DMS53 (cell line): ENCODE results near the gene SLC35F4.
A peak's percentile ranks its signal among the peaks of the same experiment; 100 is the strongest.

Experiments
- DNase-seq: peaks from one replicate; lab custom pipeline; 2025; lab: John Stamatoyannopoulos, UW

Gene SLC35F4

GRCh38 chr14:57612946-57613345 lies 252.9 kb downstream of the SLC35F4 start:
- DNase-seq, result no peak

GRCh38 chr14:57611555-57612075 lies 254.3 kb downstream of the SLC35F4 start:
- DNase-seq, result no peak

- peak; percentile 67 for DNase-seq
Measured at GRCh38 chr14:57610631-57611030, 255.3 kb downstream of the SLC35F4 start.

GRCh38 chr14:57609192-57610075 lies 256.5 kb downstream of the SLC35F4 start:
- DNase-seq, result peak; percentile 5

GRCh38 chr14:57607086-57607485 lies 258.8 kb downstream of the SLC35F4 start:
- DNase-seq, result no peak

- peak; percentile 22 for DNase-seq
Measured at GRCh38 chr14:57583396-57583795, 282.5 kb downstream of the SLC35F4 start.

DNA sequence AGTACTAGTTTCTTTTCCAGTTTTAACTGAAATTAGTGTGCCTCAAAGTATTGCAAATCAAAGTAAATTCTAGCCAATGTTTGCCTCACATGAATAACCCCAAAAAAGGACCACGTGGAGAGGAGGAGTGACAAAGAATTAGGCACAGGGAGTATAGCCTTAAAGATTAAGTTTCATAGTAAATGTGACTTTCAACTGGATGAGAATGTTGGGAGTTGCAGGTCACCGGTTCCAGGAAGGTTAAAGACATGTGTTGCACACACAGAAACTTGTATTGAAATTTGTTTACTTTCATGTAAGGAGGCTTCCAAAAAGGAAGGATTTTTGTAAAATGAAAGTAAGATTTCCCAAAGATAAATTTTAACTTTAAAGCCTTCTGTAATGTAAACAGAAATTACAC lies 283.1 kb downstream of the SLC35F4 start:
- DNase-seq, result no peak

DNA sequence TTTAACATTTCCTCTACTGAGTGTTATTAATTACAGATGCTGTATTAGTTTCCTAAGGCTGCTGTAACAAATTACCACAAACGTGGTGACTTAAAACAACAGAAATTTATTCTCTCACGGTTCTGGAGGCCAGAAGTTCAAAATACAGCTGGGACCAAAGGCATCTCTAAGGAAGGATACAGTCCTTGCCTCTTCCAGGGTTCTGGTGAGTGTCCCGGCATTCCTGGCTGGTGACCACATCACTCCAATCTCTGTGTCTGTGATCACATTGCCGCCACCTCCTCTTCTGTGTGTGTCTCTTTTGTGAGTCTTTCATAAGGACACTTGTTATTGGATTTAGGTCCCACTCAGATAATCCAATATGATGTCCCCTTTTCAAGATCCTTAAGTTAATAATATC lies 287.1 kb downstream of the SLC35F4 start:
- no peak for DNase-seq

- DNase-seq, result no peak
Measured at GRCh38 chr14:57576498-57576897, 289.4 kb downstream of the SLC35F4 start.

DNA sequence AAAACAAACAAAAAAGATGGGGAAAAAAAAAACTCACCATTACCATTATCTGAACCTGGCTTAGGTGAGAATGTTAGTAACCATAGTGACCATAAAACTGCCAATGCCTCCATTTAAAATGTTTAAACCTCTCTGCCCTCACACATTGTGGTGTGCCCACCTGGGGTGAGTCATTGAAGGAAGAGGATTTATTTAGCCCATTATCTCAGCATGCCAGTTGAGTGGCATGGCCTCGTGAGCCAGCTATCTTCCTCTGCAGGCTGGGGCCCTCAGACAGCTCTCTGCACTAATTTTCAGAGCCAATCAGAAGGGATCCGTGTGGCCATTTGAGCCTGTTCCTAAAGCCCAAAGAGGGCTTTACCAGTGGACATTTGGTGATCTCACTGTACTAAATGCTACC lies 290.4 kb downstream of the SLC35F4 start:
- peak; percentile 7 for DNase-seq

GRCh38 chr14:57574617-57575288 lies 291.1 kb downstream of the SLC35F4 start:
- peak; percentile 33 for DNase-seq

DNA sequence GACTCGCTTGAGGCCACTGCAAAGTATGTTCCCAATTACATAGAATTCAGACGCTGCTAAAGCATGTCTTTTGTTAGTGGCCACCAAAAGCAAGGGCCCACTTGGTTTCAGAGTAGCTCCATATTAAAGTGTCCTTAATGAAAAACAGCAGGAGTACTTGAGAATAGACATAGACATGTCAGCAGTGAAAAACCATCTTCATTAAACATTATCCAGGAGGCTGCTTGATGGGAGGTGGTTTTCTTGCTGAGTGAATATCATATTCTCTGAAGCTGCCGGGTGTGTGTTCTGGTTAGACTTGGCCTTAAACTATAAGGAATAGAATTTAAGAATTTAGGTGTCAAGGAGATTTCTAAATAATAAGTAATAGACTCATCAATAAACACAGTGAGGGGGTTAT lies 292.7 kb downstream of the SLC35F4 start:
- no peak for DNase-seq

- no peak for DNase-seq
Measured at GRCh38 chr14:57568554-57568953, 297.3 kb downstream of the SLC35F4 start.

DNA sequence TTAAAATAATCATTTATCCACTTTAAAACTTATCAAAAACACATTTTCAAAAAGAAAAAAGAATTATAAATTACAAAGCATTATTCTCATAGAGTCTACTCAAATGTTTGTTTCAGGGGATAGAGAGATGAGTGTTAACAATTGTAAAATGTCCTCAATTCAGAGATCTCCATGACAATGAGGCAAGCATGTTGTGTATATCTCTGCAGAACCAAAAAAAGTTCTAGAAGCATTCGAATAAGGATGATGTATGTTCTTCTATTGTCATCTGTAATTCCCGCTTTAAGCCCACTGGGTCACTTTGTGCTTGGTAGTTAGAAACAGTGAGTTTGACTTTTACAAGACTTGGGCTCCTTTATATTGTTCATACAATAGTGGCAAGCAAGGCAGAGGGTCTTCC lies 298.7 kb downstream of the SLC35F4 start:
- DNase-seq, result no peak

DNA sequence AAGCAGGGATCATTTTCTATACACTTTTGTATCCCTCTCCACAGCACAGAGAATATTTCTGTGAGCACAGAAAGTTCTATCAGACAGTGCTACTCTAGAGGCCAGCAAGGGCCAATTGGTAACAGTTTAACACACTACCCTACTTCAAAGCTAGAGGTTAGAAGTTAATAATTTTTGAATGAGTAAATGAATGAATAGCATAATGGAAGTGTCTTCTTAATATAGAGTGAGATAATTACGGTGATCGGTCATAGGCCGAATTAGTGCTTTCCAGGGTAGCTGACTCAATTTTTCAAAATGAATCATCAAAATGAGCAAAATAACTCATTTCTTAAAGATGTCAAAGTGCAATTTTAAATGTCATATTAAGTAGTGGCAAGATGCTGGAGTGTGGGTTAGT lies 305.2 kb downstream of the SLC35F4 start:
- no peak for DNase-seq

- no peak for DNase-seq
Measured at GRCh38 chr14:57559576-57559975, 306.3 kb downstream of the SLC35F4 start.

- DNase-seq, result no peak
Measured at GRCh38 chr14:57549765-57550420, 316.0 kb downstream of the SLC35F4 start.

DNA sequence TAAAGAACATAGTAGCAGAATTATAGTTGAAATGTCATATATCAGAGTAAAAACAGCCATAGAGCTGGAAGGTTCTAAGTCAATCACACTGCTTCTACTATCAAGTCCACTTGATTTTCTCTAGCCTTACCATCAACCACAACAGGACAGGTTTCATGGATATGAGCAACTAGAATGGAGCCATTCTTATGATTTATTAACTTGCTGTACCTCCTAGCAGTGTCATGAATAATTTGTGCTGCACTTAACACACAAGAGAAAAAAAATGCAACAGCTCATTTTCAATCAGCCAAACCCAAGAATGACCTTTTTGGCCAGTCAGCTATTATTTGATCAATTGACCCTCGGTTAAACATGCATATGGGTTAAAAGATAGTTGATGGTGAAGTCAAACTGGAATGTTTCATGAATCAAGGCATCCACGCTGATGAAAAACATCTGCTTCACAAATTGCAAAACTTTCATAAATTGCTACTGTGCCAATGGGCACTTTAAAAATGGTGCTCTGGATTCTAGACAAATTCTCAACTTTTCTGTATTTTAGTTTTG lies 316.8 kb downstream of the SLC35F4 start:
- DNase-seq, result no peak

GRCh38 chr14:57547131-57547530 lies 318.8 kb downstream of the SLC35F4 start:
- DNase-seq, result no peak

DNA sequence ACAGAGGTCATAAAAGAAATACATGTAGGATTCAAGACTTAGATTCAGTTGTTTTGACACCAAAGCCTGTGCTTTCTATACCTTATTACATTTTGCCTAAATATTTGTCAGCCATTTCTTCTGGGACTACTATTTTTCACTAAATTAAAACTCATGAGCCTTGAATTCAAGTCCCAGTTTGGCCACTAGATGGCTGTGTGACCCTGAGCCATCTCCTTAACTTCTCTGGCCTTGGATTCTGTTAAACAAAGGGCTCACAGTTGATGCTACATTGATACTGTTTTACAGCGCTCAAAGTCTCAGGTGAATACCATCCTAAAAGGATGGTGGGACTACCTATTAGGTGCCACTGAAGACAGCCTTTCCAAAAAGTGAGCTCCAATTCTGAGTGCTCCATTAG lies 332.7 kb downstream of the SLC35F4 start:
- DNase-seq, result peak; percentile 64

- no peak for DNase-seq
Measured at GRCh38 chr14:57530571-57530970, 335.3 kb downstream of the SLC35F4 start.

DNA sequence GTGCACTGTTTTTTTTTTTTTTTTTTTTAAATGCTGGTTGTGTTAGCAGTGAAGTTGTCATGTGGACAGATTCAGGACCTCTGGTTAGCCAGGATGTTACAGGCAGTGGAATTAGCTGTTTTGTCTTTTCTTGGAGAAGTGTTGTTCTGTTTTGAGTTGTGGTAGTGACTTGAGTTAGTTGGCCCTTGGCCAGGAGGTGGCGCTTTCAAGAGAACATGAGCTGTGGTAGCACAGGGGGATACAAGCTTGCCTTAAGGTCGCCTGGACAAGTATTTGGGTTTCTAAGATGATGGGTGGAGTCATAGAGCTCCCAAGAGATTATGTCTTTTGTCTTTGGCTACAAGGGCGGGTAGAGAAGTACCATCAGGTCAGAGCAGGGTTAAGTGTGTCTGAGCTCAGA lies 338.9 kb downstream of the SLC35F4 start:
- DNase-seq, result peak; percentile 3
